C4-2B (cell line): Measurements from ENCODE around the gene NGLY1.

ENCODE experiments used
- CTCF ChIP-seq: fragments of 450-650 bp; conservative IDR thresholded peaks from 2 replicates; pipeline ENCODE4 v1.5.1; 2017; ENCODE audit warnings: mild to moderate bottlenecking
- ZFX ChIP-seq: fragments of 450-650 bp; IDR thresholded peaks from 2 replicates; pipeline ENCODE4 v1.6.1; 2017

- TF ChIP-seq CTCF (no peak), ZFX (no peak)
These were observed 2.0 kb downstream of the NGLY1 start for GRCh38 chr3:25781145-25781757.
